Measurements from ENCODE around the gene EFNA5. TPM values are rescaled to one million over a fixed set of nuclear protein-coding genes. Genes with fewer than 3 reads are reported as not detected.
A peak's percentile ranks its signal among the peaks of the same experiment; 100 is the strongest.

Gene EFNA5
- total RNA-seq, 1 donor from 2014 or later, result 43.0 TPM

DNA sequence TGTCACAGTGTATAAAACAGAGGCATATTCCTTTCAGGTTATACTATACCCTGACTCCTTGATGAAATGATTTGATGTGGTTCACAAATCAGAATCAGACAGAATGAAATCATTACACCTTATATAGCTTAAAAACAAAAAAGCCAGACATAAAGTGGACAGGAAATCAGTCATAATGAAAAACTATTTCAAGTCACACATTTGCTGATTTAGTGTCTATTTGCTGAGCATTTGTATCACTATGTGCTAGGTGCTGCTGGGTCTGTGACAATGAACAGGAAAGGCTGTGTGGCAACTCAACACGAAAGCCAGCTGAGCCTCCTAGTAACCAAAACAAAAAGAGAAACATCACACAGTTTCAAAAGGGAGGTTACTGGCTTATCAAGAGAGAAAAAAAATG, 194.0 kb downstream of the EFNA5 start:
- TF ChIP-seq, protein P1, sequence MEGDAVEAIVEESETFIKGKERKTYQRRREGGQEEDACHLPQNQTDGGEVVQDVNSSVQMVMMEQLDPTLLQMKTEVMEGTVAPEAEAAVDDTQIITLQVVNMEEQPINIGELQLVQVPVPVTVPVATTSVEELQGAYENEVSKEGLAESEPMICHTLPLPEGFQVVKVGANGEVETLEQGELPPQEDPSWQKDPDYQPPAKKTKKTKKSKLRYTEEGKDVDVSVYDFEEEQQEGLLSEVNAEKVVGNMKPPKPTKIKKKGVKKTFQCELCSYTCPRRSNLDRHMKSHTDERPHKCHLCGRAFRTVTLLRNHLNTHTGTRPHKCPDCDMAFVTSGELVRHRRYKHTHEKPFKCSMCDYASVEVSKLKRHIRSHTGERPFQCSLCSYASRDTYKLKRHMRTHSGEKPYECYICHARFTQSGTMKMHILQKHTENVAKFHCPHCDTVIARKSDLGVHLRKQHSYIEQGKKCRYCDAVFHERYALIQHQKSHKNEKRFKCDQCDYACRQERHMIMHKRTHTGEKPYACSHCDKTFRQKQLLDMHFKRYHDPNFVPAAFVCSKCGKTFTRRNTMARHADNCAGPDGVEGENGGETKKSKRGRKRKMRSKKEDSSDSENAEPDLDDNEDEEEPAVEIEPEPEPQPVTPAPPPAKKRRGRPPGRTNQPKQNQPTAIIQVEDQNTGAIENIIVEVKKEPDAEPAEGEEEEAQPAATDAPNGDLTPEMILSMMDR (conservative IDR thresholded peaks at IDR 0.05), result no peak
- Mint-ChIP-seq H3K4me1 (peaks cover 45% of the 10 kb centered on the region), H3K9me3 (no peaks in the 10 kb centered on the region), H3K36me3 (ENCODE audit: low read depth) (peaks cover 5% of the 10 kb centered on the region), H3K27me3 (ENCODE audit: low read depth) (no peaks in the 10 kb centered on the region), H3K4me3 (no peak overlapping the region), H3K27ac (ENCODE audit: unreplicated experiment) (peak overlapping the region; percentile 83)
- no peak for DNase-seq (ENCODE audit: low read depth, low spot score)

DNA sequence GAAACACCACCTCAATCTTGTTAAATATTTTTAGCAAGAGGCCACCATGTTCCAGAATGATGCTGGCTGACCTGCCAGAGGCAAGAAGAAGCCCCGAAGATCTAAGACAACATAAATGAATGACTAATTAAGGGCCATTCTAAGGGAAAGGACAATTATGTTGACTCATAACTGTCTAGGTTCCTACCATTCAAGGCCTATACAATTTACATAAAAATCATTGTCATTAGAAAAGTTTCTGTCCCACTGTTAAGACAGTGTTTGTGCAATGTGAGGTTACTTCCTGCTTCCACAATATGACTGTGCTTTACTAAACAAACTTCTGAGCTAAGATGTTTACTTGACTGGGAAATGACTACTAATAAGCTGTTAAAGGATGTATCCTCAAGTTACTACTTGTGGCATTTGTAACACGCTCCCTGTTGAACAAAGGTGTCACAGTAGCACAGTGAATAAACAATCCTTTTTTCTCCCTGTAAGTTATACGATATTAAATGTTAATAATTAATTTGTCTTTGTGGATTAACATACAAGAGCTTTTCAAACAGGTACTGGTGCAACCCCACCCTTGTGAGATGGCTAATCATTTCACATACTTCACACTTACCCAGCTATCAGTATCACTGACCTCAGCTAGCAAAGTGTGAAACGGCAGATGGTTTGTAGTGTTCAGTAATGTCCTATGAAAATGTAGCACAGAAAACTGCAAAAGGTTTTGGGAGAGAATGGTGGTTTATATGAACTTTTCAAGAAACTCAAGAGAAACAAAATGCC, 195.8 kb downstream of the EFNA5 start:
- Mint-ChIP-seq H3K27ac (ENCODE audit: unreplicated experiment) (no peak overlapping the region), H3K27me3 (ENCODE audit: low read depth) (no peaks in the 10 kb centered on the region)

DNA sequence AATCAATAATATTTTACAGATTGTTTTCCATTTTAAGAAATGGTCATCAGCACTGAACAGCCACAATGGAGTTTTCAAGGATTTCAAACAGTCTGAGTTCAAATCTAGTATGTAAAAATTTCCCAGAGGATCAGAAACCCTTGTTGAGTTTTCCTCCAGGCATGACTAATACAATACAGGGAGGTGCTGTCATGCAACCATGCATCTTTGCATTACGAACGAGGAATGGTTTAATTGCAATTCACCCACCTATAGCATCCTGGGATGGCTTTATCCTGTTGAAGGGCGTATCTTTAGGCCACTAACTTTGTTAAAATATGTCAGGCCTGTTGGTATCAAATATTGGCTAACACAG, 196.4 kb downstream of the EFNA5 start:
- TF ChIP-seq, protein P1 (conservative IDR thresholded peaks at IDR 0.05), result no peak
- Mint-ChIP-seq H3K4me1 (peaks cover 52% of the 10 kb centered on the region), H3K27me3 (ENCODE audit: low read depth) (no peaks in the 10 kb centered on the region), H3K4me3 (no peak overlapping the region), H3K9me3 (no peaks in the 10 kb centered on the region), H3K27ac (ENCODE audit: unreplicated experiment) (no peak overlapping the region), H3K36me3 (ENCODE audit: low read depth) (peaks cover 2% of the 10 kb centered on the region)
- DNase-seq (ENCODE audit: low read depth, low spot score), result no peak

More for the DNA sequence above, 195.8 kb downstream of the EFNA5 start:
- peaks cover 46% of the 10 kb centered on the region for H3K4me1 Mint-ChIP-seq
- H3K9me3 Mint-ChIP-seq, result no peaks in the 10 kb centered on the region
- peaks cover 2% of the 10 kb centered on the region for H3K36me3 Mint-ChIP-seq (ENCODE audit: low read depth)
- TF ChIP-seq, protein P1 (conservative IDR thresholded peaks at IDR 0.05), result no peak
- no peak overlapping the region for H3K4me3 Mint-ChIP-seq
- DNase-seq (ENCODE audit: low read depth, low spot score), result no peak

DNA sequence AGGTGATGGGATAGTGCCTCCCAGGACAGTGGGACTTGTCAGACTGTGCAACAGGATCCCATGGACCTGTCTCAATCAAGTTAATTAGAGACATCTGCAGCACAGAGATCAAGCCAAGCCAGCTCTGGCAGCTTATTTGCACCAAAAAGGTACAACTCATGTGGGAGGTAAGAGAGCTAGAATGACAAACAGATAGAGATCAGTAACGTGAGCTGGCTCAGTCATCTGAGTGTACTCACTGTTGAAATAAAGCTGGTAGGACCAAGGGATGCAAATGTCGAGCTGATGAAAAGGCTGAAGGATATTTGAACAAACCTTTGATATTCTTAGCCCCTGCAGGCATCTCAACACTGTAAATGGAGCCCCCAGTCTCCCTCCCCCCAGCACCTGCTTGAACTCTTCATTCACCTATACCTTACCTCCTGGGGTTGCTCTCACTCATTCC, 198.1 kb downstream of the EFNA5 start:
- no peak for DNase-seq (ENCODE audit: low read depth, low spot score)
- TF ChIP-seq, protein P1 (conservative IDR thresholded peaks at IDR 0.05), result no peak
- Mint-ChIP-seq H3K27me3 (ENCODE audit: low read depth) (no peaks in the 10 kb centered on the region), H3K36me3 (ENCODE audit: low read depth) (peaks cover 2% of the 10 kb centered on the region), H3K9me3 (no peaks in the 10 kb centered on the region), H3K27ac (ENCODE audit: unreplicated experiment) (no peak overlapping the region), H3K4me1 (peaks cover 60% of the 10 kb centered on the region), H3K4me3 (no peak overlapping the region)

DNA sequence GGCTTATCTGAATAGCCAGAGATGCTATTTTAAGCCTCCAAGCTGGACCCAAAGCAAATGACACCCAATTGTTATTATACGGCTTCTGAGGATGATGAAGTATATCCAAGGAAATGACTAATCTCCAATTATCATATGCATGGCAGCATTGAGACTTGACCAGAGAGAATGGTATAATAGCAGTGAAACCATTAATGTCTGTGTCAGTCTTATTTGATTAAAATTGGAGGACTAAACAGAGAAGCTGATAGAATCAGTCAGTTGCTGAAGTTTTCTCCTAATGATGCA, 200.5 kb downstream of the EFNA5 start:
- Mint-ChIP-seq H3K27ac (ENCODE audit: unreplicated experiment) (no peak overlapping the region), H3K4me3 (no peak overlapping the region), H3K36me3 (ENCODE audit: low read depth) (peaks cover 2% of the 10 kb centered on the region), H3K27me3 (ENCODE audit: low read depth) (no peaks in the 10 kb centered on the region), H3K9me3 (no peaks in the 10 kb centered on the region), H3K4me1 (peaks cover 70% of the 10 kb centered on the region)
- TF ChIP-seq, protein P1 (conservative IDR thresholded peaks at IDR 0.05), result no peak
- no peak for DNase-seq (ENCODE audit: low read depth, low spot score)
